NCI-H510A treated with DMSO at 0.1 percent for 48 hours (cell line): ENCODE measurements around the gene SPDEF.

Experiments
- DNase-seq: peaks from one replicate; lab custom pipeline; 2025; lab: John Stamatoyannopoulos, UW

The SPDEF gene

GRCh38 chr6:34544776-34545471 lies 11.2 kb downstream of the SPDEF start:
- no peak for DNase-seq

GRCh38 chr6:34544052-34544604 lies 12.0 kb downstream of the SPDEF start:
- no peak for DNase-seq

GRCh38 chr6:34543421-34543820 lies 12.7 kb downstream of the SPDEF start:
- DNase-seq = no peak

GRCh38 chr6:34540841-34541240 lies 15.3 kb downstream of the SPDEF start:
- DNase-seq = no peak

GRCh38 chr6:34540222-34540621 lies 15.9 kb downstream of the SPDEF start:
- no peak for DNase-seq

GRCh38 chr6:34539181-34539580 lies 16.9 kb downstream of the SPDEF start:
- no peak for DNase-seq

GRCh38 chr6:34538581-34538980 lies 17.5 kb downstream of the SPDEF start:
- DNase-seq = no peak

GRCh38 chr6:34537922-34538550 lies 18.1 kb downstream of the SPDEF start:
- no peak for DNase-seq

GRCh38 chr6:34536959-34537848 lies 18.9 kb downstream of the SPDEF start:
- DNase-seq = no peak

GRCh38 chr6:34536251-34536958 lies 19.7 kb downstream of the SPDEF start:
- DNase-seq = peak; percentile 55

GRCh38 chr6:34535646-34536045 lies 20.5 kb downstream of the SPDEF start:
- DNase-seq = no peak

GRCh38 chr6:34535199-34535598 lies 20.9 kb downstream of the SPDEF start:
- no peak for DNase-seq

- DNase-seq = no peak
Measured at GRCh38 chr6:34534656-34535055, 21.5 kb downstream of the SPDEF start.

GRCh38 chr6:34534146-34534545 lies 22.0 kb downstream of the SPDEF start:
- no peak for DNase-seq

GRCh38 chr6:34532230-34532629 lies 23.9 kb downstream of the SPDEF start:
- no peak for DNase-seq

- DNase-seq = no peak
Measured at GRCh38 chr6:34531580-34532201, 24.4 kb downstream of the SPDEF start.

GRCh38 chr6:34530753-34531365 lies 25.3 kb downstream of the SPDEF start:
- no peak for DNase-seq

GRCh38 chr6:34529665-34530327 lies 26.3 kb downstream of the SPDEF start:
- DNase-seq = no peak

- DNase-seq = no peak
Measured at GRCh38 chr6:34528996-34529664, 27.0 kb downstream of the SPDEF start.
